GM12878 (cell line): ENCODE results near the gene PRMT7. TPM values are rescaled to one million over a fixed set of nuclear protein-coding genes. Genes with fewer than 3 reads are reported as not detected.

Experiments used
- ATAC-seq: fragments of 200-7000 bp; cut with Tn5 transposase; 3 replicates; pipeline ENCODE4 v1.9.1; 2020; ENCODE audit warnings: mild to moderate bottlenecking, moderate library complexity
- BruUV-seq: library from RNA; stranded (reverse); fragments of 400-500 nt; replicated peaks from 2 replicates; lab custom pipeline; 2021; lab: Mats Ljungman, UMichigan
- CTCF ChIA-PET: fragments of 300-600 bp; sonication (Branson Sonifier 250); formaldehyde crosslinking; extraction: SDS; loops from one replicate; lab custom pipeline; 2021; ENCODE audit warnings: inconsistent platforms; lab: Yijun Ruan, JAX
- POLR2A ChIA-PET: fragments of 350-600 bp; formaldehyde crosslinking; extraction: SDS; loops from one replicate; lab custom pipeline; 2021; ENCODE audit warnings: inconsistent platforms; lab: Charles Lee
- RAD21 ChIA-PET: fragments of 300-600 bp; sonication (Branson Sonifier 250); formaldehyde crosslinking; loops from one replicate; lab custom pipeline; 2023; ENCODE audit warnings: antibody characterized with exemption; ENCODE audit not compliant: unreplicated experiment; lab: Charles Lee
- SMC1A ChIA-PET: fragments of 300-600 bp; sonication (Branson Sonifier 250); formaldehyde crosslinking; loops from one replicate; lab custom pipeline; 2023; ENCODE audit not compliant: unreplicated experiment, uncharacterized antibody; lab: Charles Lee
- DNase-seq: peaks from one replicate; pipeline ENCODE4 v3.0.0-alpha.2; 2011; ENCODE audit warnings: low read depth, low spot score
- FAIRE-seq: peaks from 3 replicates; lab custom pipeline; 2011; peaks lifted over from hg19 to GRCh38; lab: Jason Lieb, UNC
- H2AFZ ChIP-seq: 2 replicates; pipeline ENCODE4 v1.6.0; 2011; ENCODE audit warnings: low read depth, low read length, control low read depth; ENCODE audit not compliant: control insufficient read depth
- H3K27ac ChIP-seq: 2 replicates; pipeline ENCODE4 v1.5.1; 2011; ENCODE audit warnings: control low read depth; ENCODE audit not compliant: control insufficient read depth, insufficient read depth
- H3K27me3 ChIP-seq, 2 experiments: replicated peaks in 1 of 2; 2 replicates each; pipeline versions ENCODE4 v1.6.0 to v1.6.1; 2011; ENCODE audit warnings: low read length in 1 of 2; ENCODE audit not compliant: control insufficient read depth in 2 of 2, insufficient read depth in 2 of 2
- H3K36me3 ChIP-seq, 2 experiments: 2 replicates each; pipeline ENCODE4 v1.5.1; 2011; ENCODE audit warnings: low read length in 1 of 2; ENCODE audit not compliant: control insufficient read depth in 2 of 2, insufficient read depth in 2 of 2
- H3K4me1 ChIP-seq: 2 replicates; pipeline ENCODE4 v1.6.1; 2011; ENCODE audit warnings: mild to moderate bottlenecking, low read length, moderate library complexity, mixed read lengths; ENCODE audit not compliant: control insufficient read depth, insufficient read depth
- H3K4me2 ChIP-seq: 2 replicates; pipeline ENCODE4 v1.6.0; 2011; ENCODE audit warnings: control low read depth; ENCODE audit not compliant: control insufficient read depth, insufficient read depth
- H3K4me3 ChIP-seq: fragments of 200-600 bp; sonication (generic); 2 replicates; pipeline ENCODE4 v1.5.1; 2016
- H3K79me2 ChIP-seq: 2 replicates; pipeline ENCODE4 v1.6.0; 2011; ENCODE audit warnings: low read length; ENCODE audit not compliant: control insufficient read depth, insufficient read depth
- H3K9ac ChIP-seq: 2 replicates; pipeline ENCODE4 v1.8.0; 2011; ENCODE audit warnings: low read length, control low read depth, mixed read lengths; ENCODE audit not compliant: control insufficient read depth, insufficient read depth
- H3K9me3 ChIP-seq: replicated peaks from 3 replicates; pipeline ENCODE4 v1.5.1; 2011; ENCODE audit warnings: mild to moderate bottlenecking, low read length; ENCODE audit not compliant: control insufficient read depth, insufficient read depth
- H4K20me1 ChIP-seq: 2 replicates; pipeline ENCODE4 v1.6.0; 2011; ENCODE audit not compliant: control insufficient read depth, insufficient read depth
- E2F4 ChIP-seq: IDR thresholded peaks from 2 replicates; pipeline ENCODE4 v1.6.1; 2012; ENCODE audit warnings: low read depth, low read length, improper control_type of control experiment
- FOS ChIP-seq: IDR thresholded peaks from 3 replicates; pipeline ENCODE4 v1.6.1; 2011; ENCODE audit warnings: borderline replicate concordance; ENCODE audit not compliant: insufficient read length; ENCODE audit errors: extremely low read depth
- NFYB ChIP-seq: IDR thresholded peaks from 2 replicates; pipeline ENCODE4 v1.6.1; 2011; ENCODE audit warnings: low read depth, mild to moderate bottlenecking, low read length, improper control_type of control experiment, moderate library complexity; ENCODE audit not compliant: insufficient read depth
- PML ChIP-seq: IDR thresholded peaks from 2 replicates; pipeline ENCODE4 v1.6.1; 2012; ENCODE audit warnings: low read length, inconsistent platforms
- SIN3A ChIP-seq: IDR thresholded peaks from 2 replicates; pipeline ENCODE4 v1.6.1; 2012; ENCODE audit warnings: low read depth, low read length, improper control_type of control experiment
- SRF ChIP-seq, 2 experiments: IDR thresholded peaks; 2 replicates each; pipeline ENCODE4 v1.6.1; 2011; ENCODE audit warnings: low read depth in 2 of 2, low read length in 2 of 2, mild to moderate bottlenecking in 1 of 2, moderate library complexity in 1 of 2
- TARDBP ChIP-seq: IDR thresholded peaks from 2 replicates; pipeline ENCODE4 v1.6.1; 2016; ENCODE audit warnings: borderline replicate concordance
- ZNF622 ChIP-seq: fragments of 450-650 bp; IDR thresholded peaks from 2 replicates; pipeline ENCODE4 v1.6.1; 2017; ENCODE audit warnings: mild to moderate bottlenecking, inconsistent platforms
- ZSCAN29 ChIP-seq: fragments of 450-650 bp; IDR thresholded peaks from 2 replicates; pipeline ENCODE4 v1.6.1; 2017; ENCODE audit warnings: mild to moderate bottlenecking, moderate library complexity
- WGBS: methylation state at CpG from one replicate; pipeline ENCODE4 v1.1.6; 2016; ENCODE audit warnings: low lambda C conversion rate; ENCODE audit not compliant: insufficient replicate concordance, insufficient coverage; ENCODE audit errors: missing lambda C conversion rate; 5-methylcytosine and 5-hydroxymethylcytosine counted together
- in situ Hi-C: fragments of 300-500 bp; cut with MboI; formaldehyde crosslinking; loops from 9 replicates; pipeline ENCODE4 v1.14.3; 2018; ENCODE audit warnings: mixed read lengths
- intact Hi-C: fragments of 100-400 bp; cut with micrococcal nuclease; formaldehyde crosslinking; loops from one replicate; pipeline ENCODE4 v1.14.2; 2022; ENCODE audit not compliant: unreplicated experiment
- polyA plus RNA-seq, 11 experiments: library from polyadenylated mRNA; depleted of rRNA in 4 of 11; unstranded in 6 of 11; stranded (reverse) in 5 of 11; fragments of >200 nt; fragmentation: Nextera tagmentation in 4 of 11; fragmentation: Illumina TruSeq in 1 of 11; extraction: Ambion mirVana in 4 of 11; extraction: Trizol in 1 of 11; gene quantifications; 1 replicate in 1 of 11; 2 replicates in 10 of 11; pipeline versions ENCODE4 v1.2.1 to v1.2.3, GENCODE V29; 2011 to 2016; ENCODE audit warnings: inconsistent platforms in 2 of 11, missing spikeins in 2 of 11, low read depth in 1 of 11
- total RNA-seq, 4 experiments: library from RNA; depleted of rRNA in 3 of 4; stranded (reverse); fragments of >200 nt in 3 of 4; fragmentation: Illumina TruSeq in 1 of 4; extraction: Trizol in 1 of 4; gene quantifications; 2 replicates each; pipeline versions ENCODE4 v1.2.1 to v1.2.3, GENCODE V29; 2013 to 2021
- TF ChIP-seq, protein P1 (sequence below): fragments of 450-650 bp; formaldehyde crosslinking; IDR thresholded peaks from 2 replicates; pipeline ENCODE4 v1.4.0; 2022; ENCODE audit warnings: mild to moderate bottlenecking, moderate library complexity
- TF ChIP-seq, protein P2 (sequence below): IDR thresholded peaks from 2 replicates; pipeline ENCODE4 v1.6.1; 2011; ENCODE audit warnings: low read depth, mild to moderate bottlenecking, low read length, moderate library complexity, borderline replicate concordance; ENCODE audit errors: extremely low read depth
- TF ChIP-seq, protein P3 (sequence below): IDR thresholded peaks from 2 replicates; pipeline ENCODE4 v1.6.1; 2012; ENCODE audit warnings: low read length, inconsistent platforms

PRMT7 gene
- total and polyA plus RNA-seq, 10 of the 15 experiments (the other 5 are each of a cell fraction or from before 2014, with no cell fraction given) = 5.1 to 56.1 (median 42.0) TPM

GRCh38 chr16:68275611-68276191 lies 35.1 kb upstream of the PRMT7 start (continued):
- TF ChIP-seq, protein P1, sequence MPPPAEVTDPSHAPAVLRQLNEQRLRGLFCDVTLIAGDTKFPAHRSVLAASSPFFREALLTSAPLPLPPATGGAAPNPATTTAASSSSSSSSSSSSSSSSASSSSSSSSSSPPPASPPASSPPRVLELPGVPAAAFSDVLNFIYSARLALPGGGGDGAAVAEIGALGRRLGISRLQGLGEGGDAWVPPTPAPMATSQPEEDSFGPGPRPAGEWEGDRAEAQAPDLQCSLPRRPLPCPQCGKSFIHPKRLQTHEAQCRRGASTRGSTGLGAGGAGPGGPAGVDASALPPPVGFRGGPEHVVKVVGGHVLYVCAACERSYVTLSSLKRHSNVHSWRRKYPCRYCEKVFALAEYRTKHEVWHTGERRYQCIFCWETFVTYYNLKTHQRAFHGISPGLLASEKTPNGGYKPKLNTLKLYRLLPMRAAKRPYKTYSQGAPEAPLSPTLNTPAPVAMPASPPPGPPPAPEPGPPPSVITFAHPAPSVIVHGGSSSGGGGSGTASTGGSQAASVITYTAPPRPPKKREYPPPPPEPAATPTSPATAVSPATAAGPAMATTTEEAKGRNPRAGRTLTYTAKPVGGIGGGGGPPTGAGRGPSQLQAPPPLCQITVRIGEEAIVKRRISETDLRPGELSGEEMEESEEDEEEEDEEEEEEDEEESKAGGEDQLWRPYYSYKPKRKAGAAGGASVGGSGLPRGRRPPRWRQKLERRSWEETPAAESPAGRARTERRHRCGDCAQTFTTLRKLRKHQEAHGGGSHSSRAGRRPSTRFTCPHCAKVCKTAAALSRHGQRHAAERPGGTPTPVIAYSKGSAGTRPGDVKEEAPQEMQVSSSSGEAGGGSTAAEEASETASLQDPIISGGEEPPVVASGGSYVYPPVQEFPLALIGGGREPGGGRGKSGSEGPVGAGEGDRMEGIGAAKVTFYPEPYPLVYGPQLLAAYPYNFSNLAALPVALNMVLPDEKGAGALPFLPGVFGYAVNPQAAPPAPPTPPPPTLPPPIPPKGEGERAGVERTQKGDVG (CRISPR knock-in tag) = no peak
- peak; percentile 80 for TF ChIP-seq PML
- TF ChIP-seq, all 136 proteins: peak for 45

DNA sequence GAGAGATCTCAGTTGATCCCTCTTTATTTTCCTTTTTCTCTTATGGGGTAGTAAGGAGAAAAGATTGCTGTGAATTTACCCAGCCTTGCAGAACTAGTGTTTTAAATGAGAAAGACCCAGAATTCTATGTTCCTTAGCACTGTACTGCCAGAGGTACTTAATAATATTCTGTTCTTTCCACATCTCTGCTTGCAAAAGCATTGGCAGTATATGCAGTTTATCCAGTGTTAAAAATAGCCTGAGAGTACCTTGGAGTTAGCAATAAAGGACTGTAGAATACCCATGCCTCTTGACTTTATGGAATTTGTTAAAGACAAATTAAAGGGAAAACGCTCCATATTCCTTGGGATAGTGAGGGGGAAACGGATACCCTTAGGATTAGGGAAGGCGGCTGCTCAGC lies 34.6 kb upstream of the PRMT7 start:
- intact Hi-C loops = no loop called here
- RAD21 ChIA-PET = interaction anchor here (1.0 to 4.1 kb wide), 6 partner anchors 8 to 53 kb away, joined by 3 to 32 read pairs (median 6); partner anchors contain the start of gene SLC7A6
- ATAC-seq (no peak), FAIRE-seq (no peak), DNase-seq (no peak)
- Histone ChIP-seq H2AFZ (no peak overlapping the region), H3K79me2 (peaks cover 44% of the 10 kb centered on the region), H3K4me2 (peak overlapping the region; percentile 56), H3K9me3 (no peaks in the 10 kb centered on the region), H3K4me1 (peaks cover 37% of the 10 kb centered on the region), H3K9ac (no peak overlapping the region), H4K20me1 (no peaks in the 10 kb centered on the region), H3K27ac (peak overlapping the region; percentile 70), H3K36me3 (peaks cover 13 to 18% of the 10 kb centered on the region in 2 experiments), H3K27me3 (no peaks in the 10 kb centered on the region), H3K4me3 (peak overlapping the region; percentile 28; the same call in 1 of the 2 replicates)
- in situ Hi-C loops = no loop called here
- SMC1A ChIA-PET = interaction anchor here (0.6 to 18.5 kb wide), 7 partner anchors 3 to 81 kb away, joined by 3 to 253 read pairs (median 7); partner anchors contain the start of gene SLC7A6
- POLR2A ChIA-PET = interaction anchor here (0.8 to 12.2 kb wide), 3 partner anchors 10 to 12 kb away, joined by 3 to 177 read pairs (median 6); partner anchors contain the start of gene SLC7A6
- no TSS peak for BruUV-seq
- TF ChIP-seq, protein P2, sequence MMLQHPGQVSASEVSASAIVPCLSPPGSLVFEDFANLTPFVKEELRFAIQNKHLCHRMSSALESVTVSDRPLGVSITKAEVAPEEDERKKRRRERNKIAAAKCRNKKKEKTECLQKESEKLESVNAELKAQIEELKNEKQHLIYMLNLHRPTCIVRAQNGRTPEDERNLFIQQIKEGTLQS = no peak
- TF ChIP-seq E2F4 = no peak
- TF ChIP-seq, protein P3, sequence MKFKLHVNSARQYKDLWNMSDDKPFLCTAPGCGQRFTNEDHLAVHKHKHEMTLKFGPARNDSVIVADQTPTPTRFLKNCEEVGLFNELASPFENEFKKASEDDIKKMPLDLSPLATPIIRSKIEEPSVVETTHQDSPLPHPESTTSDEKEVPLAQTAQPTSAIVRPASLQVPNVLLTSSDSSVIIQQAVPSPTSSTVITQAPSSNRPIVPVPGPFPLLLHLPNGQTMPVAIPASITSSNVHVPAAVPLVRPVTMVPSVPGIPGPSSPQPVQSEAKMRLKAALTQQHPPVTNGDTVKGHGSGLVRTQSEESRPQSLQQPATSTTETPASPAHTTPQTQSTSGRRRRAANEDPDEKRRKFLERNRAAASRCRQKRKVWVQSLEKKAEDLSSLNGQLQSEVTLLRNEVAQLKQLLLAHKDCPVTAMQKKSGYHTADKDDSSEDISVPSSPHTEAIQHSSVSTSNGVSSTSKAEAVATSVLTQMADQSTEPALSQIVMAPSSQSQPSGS = no peak
- no peak for TF ChIP-seq NFYB
- no peak for TF ChIP-seq TARDBP
- TF ChIP-seq ZSCAN29 = no peak
- TF ChIP-seq SRF (IDR thresholded peaks at IDR 0.05; ENCODE audit: low read depth in 2 of 2, low read length in 2 of 2) = no peak
- TF ChIP-seq SIN3A = no peak
- no peak for TF ChIP-seq ZNF622
- TF ChIP-seq FOS = no peak
- 88% methylated on average over 3 of the region's 3 CpGs for WGBS
- CTCF ChIA-PET = interaction anchor here (1.2 to 4.4 kb wide), 6 partner anchors 9 to 43 kb away, joined by 3 to 40 read pairs (median 6); partner anchors contain the start of genes PRMT7, SLC7A6 and SLC7A6OS
